Calu3 (cell line): Measurements from ENCODE around the gene MOAP1. TPM values are rescaled to one million over a fixed set of nuclear protein-coding genes. Genes with fewer than 3 reads are reported as not detected.

Experiments
- BruUV-seq: library from RNA; stranded (reverse); fragments of 400-500 nt; replicated peaks from 2 replicates; lab custom pipeline; 2021; lab: Mats Ljungman, UMichigan
- CTCF ChIA-PET: fragments of 300-600 bp; sonication (Branson Sonifier 250); formaldehyde crosslinking; loops from one replicate; lab custom pipeline; 2022; ENCODE audit warnings: antibody characterized with exemption; lab: Charles Lee
- DNase-seq: peaks from one replicate; pipeline ENCODE4 v3.0.0; 2022
- H3K27ac Mint-ChIP-seq: one replicate; pipeline ENCODE4 v1.8.0; 2022; ENCODE audit warnings: mixed read lengths; ENCODE audit not compliant: unreplicated experiment
- H3K27me3 Mint-ChIP-seq: one replicate; pipeline ENCODE4 v1.8.0; 2022; ENCODE audit warnings: mixed read lengths; ENCODE audit not compliant: unreplicated experiment
- H3K36me3 Mint-ChIP-seq: one replicate; pipeline ENCODE4 v1.8.0; 2022; ENCODE audit warnings: mild to moderate bottlenecking, moderate library complexity, mixed read lengths; ENCODE audit not compliant: insufficient read depth, unreplicated experiment
- H3K4me1 Mint-ChIP-seq: one replicate; pipeline ENCODE4 v1.8.0; 2022; ENCODE audit warnings: mild to moderate bottlenecking, low read depth, mixed read lengths; ENCODE audit not compliant: unreplicated experiment
- H3K4me3 Mint-ChIP-seq: one replicate; pipeline ENCODE4 v1.8.0; 2022; ENCODE audit warnings: mild to moderate bottlenecking, low read depth, moderate library complexity, mixed read lengths; ENCODE audit not compliant: unreplicated experiment
- H3K9me3 Mint-ChIP-seq: one replicate; pipeline ENCODE4 v1.8.0; 2022; ENCODE audit warnings: low read depth, mixed read lengths; ENCODE audit not compliant: unreplicated experiment
- intact Hi-C: fragments of 100-400 bp; cut with micrococcal nuclease; formaldehyde crosslinking; loops from one replicate; pipeline ENCODE4 v1.10.0; 2022; ENCODE audit not compliant: unreplicated experiment
- total RNA-seq: library from RNA; stranded (reverse); gene quantifications from 2 replicates; pipeline ENCODE4 v1.2.3, GENCODE V29; 2022
- TF ChIP-seq, protein P1 (sequence below): fragments of 200-600 bp; IDR thresholded peaks from one replicate; pipeline ENCODE4 v1.8.0; 2022; ENCODE audit warnings: antibody characterized with exemption; ENCODE audit not compliant: unreplicated experiment

Gene MOAP1
- total RNA-seq, 1 experiment from 2014 or later: 20.0 TPM

DNA sequence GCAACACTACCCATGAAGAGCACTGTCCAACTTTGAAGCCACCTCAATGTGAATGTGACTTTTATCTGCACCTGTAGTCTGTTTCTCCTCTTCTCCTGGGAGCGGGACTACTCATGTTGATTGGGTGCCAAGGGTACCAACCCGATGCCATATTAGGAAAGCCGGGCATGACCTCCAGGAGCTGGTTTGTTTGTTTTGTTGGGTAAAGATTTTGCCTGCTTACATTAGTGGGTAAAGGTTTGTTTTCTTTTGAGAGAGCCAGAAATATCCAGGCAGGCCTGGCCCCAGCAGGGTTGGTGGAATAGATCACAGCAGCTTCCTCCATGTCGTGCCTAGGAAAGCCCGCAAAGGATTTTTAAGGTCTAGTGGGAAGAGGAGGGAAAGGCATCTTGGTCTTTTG is 49.3 kb downstream of the MOAP1 start:
- Mint-ChIP-seq H3K27ac (no peak overlapping the region), H3K4me3 (no peak overlapping the region), H3K9me3 (no peaks in the 10 kb centered on the region), H3K4me1 (peaks cover 24% of the 10 kb centered on the region), H3K27me3 (no peaks in the 10 kb centered on the region), H3K36me3 (no peaks in the 10 kb centered on the region)
- intact Hi-C loops: loop anchor here (5.0 kb wide), 1 partner anchor 168 kb away; no protein-coding TSS in a partner anchor
- no TSS peak for BruUV-seq
- no peak for DNase-seq
- TF ChIP-seq, protein P1, sequence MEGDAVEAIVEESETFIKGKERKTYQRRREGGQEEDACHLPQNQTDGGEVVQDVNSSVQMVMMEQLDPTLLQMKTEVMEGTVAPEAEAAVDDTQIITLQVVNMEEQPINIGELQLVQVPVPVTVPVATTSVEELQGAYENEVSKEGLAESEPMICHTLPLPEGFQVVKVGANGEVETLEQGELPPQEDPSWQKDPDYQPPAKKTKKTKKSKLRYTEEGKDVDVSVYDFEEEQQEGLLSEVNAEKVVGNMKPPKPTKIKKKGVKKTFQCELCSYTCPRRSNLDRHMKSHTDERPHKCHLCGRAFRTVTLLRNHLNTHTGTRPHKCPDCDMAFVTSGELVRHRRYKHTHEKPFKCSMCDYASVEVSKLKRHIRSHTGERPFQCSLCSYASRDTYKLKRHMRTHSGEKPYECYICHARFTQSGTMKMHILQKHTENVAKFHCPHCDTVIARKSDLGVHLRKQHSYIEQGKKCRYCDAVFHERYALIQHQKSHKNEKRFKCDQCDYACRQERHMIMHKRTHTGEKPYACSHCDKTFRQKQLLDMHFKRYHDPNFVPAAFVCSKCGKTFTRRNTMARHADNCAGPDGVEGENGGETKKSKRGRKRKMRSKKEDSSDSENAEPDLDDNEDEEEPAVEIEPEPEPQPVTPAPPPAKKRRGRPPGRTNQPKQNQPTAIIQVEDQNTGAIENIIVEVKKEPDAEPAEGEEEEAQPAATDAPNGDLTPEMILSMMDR: no peak
- CTCF ChIA-PET: interaction anchor here (1.2 kb wide), 1 partner anchor 99 kb away, joined by 3 read pairs; no protein-coding TSS in a partner anchor

GRCh38 chr14:93133464-93133863 is 51.2 kb downstream of the MOAP1 start:
- Mint-ChIP-seq H3K4me1 (peaks cover 15% of the 10 kb centered on the region), H3K4me3 (no peak overlapping the region), H3K9me3 (no peaks in the 10 kb centered on the region), H3K27ac (no peak overlapping the region), H3K27me3 (no peaks in the 10 kb centered on the region), H3K36me3 (no peaks in the 10 kb centered on the region)
- intact Hi-C loops: no loop called here
- TF ChIP-seq, protein P1: no peak
- BruUV-seq: no TSS peak
- no peak for DNase-seq
- CTCF ChIA-PET: interaction anchor here (2.3 kb wide), 1 partner anchor 20 kb away, joined by 23 read pairs; no protein-coding TSS in a partner anchor

- H3K36me3 Mint-ChIP-seq: no peaks in the 10 kb centered on the region
- CTCF ChIA-PET: interaction anchor here (0.6 to 2.3 kb wide), 8 partner anchors 14 to 252 kb away, joined by 3 to 23 read pairs (median 4); partner anchors contain the start of genes GON7 and UBR7
- H3K4me3 Mint-ChIP-seq: no peak overlapping the region
- DNase-seq: peak; percentile 41
- no TSS peak for BruUV-seq
- H3K4me1 Mint-ChIP-seq: peaks cover 15% of the 10 kb centered on the region
- intact Hi-C loops: no loop called here
- no peaks in the 10 kb centered on the region for H3K9me3 Mint-ChIP-seq
- H3K27me3 Mint-ChIP-seq: no peaks in the 10 kb centered on the region
- H3K27ac Mint-ChIP-seq: no peak overlapping the region
- TF ChIP-seq, protein P1: peak; percentile 31
Measured at GRCh38 chr14:93132472-93133065, 52.1 kb downstream of the MOAP1 start.

Other genes starting within 250 kb of the MOAP1 start
- 94.3 and 109 TPM in 2 replicates for gene ITPK1, start 69.0 kb downstream of the MOAP1 start, total RNA-seq
- gene LYSET, start 420 bp upstream of the MOAP1 start, total RNA-seq: 21.3 and 22.7 TPM in 2 replicates
- gene GON7, start 22.2 kb upstream of the MOAP1 start, total RNA-seq: 13.3 and 13.5 TPM in 2 replicates
- gene UBR7, start 22.4 kb upstream of the MOAP1 start, total RNA-seq: 16.3 and 20.3 TPM in 2 replicates
- 39.3 and 42.0 TPM in 2 replicates for gene BTBD7, start 148.1 kb upstream of the MOAP1 start, total RNA-seq
- not detected in 2 replicates for gene COX8C, start 162.3 kb upstream of the MOAP1 start, total RNA-seq
- gene UNC79, start 246.0 kb upstream of the MOAP1 start, total RNA-seq: 0.07 TPM in 1 of 2 replicates, not detected in the other